GM12865 (cell line): ENCODE data around the gene FSTL4.
A peak's percentile ranks its signal among the peaks of the same experiment; 100 is the strongest.

ENCODE experiments used
- DNase-seq: peaks from one replicate; pipeline ENCODE4 v3.0.0; 2010; ENCODE audit warnings: low read depth
- H3K4me3 ChIP-seq: 2 replicates; pipeline ENCODE4 v1.5.1; 2011; ENCODE audit warnings: mild to moderate bottlenecking, low read depth, low read length, control low read depth
- CTCF ChIP-seq: IDR thresholded peaks from 2 replicates; pipeline ENCODE4 v1.5.1; 2011; ENCODE audit warnings: low read length, control low read depth, low read depth, inconsistent platforms; ENCODE audit not compliant: insufficient read depth; ENCODE audit errors: missing control alignments

Gene FSTL4

GRCh38 chr5:133232435-133232834 is 379.9 kb downstream of the FSTL4 start:
- no peak for TF ChIP-seq CTCF
- no peak overlapping the region for H3K4me3 ChIP-seq
- no peak for DNase-seq

- DNase-seq = no peak
- no peak overlapping the region for H3K4me3 ChIP-seq
- TF ChIP-seq CTCF = no peak
Observed at GRCh38 chr5:133232011-133232410, 380.3 kb downstream of the FSTL4 start.

GRCh38 chr5:133230823-133231578 is 381.3 kb downstream of the FSTL4 start:
- no peak overlapping the region for H3K4me3 ChIP-seq
- no peak for TF ChIP-seq CTCF
- no peak for DNase-seq

GRCh38 chr5:133229931-133230664 is 382.2 kb downstream of the FSTL4 start:
- DNase-seq = peak; percentile 32
- no peak overlapping the region for H3K4me3 ChIP-seq
- no peak for TF ChIP-seq CTCF

GRCh38 chr5:133228316-133228715 is 384.0 kb downstream of the FSTL4 start:
- no peak for DNase-seq
- TF ChIP-seq CTCF = no peak
- no peak overlapping the region for H3K4me3 ChIP-seq

- no peak for DNase-seq
- no peak overlapping the region for H3K4me3 ChIP-seq
- TF ChIP-seq CTCF = no peak
Observed at GRCh38 chr5:133227897-133228296, 384.4 kb downstream of the FSTL4 start.
